SK-N-MC (cell line): ENCODE measurements around the gene MEX3C.

Source experiments
- EZH2 ChIP-seq: fragments of 200-600 bp; sonication (generic); IDR thresholded peaks from one replicate; pipeline ENCODE4 v1.6.1; 2017; ENCODE audit warnings: antibody characterized with exemption
- FOXP2 ChIP-seq: optimal IDR thresholded peaks from 2 replicates; pipeline ENCODE3; 2011; ENCODE audit warnings: mild to moderate bottlenecking, moderate library complexity; ENCODE audit not compliant: insufficient read depth; ENCODE audit errors: extremely low read length, control extremely low read depth
- POLR2AphosphoS5 ChIP-seq: IDR thresholded peaks from 2 replicates; pipeline ENCODE4 v1.6.1; 2012; ENCODE audit warnings: mild to moderate bottlenecking, low read depth, low read length, borderline replicate concordance

DNA sequence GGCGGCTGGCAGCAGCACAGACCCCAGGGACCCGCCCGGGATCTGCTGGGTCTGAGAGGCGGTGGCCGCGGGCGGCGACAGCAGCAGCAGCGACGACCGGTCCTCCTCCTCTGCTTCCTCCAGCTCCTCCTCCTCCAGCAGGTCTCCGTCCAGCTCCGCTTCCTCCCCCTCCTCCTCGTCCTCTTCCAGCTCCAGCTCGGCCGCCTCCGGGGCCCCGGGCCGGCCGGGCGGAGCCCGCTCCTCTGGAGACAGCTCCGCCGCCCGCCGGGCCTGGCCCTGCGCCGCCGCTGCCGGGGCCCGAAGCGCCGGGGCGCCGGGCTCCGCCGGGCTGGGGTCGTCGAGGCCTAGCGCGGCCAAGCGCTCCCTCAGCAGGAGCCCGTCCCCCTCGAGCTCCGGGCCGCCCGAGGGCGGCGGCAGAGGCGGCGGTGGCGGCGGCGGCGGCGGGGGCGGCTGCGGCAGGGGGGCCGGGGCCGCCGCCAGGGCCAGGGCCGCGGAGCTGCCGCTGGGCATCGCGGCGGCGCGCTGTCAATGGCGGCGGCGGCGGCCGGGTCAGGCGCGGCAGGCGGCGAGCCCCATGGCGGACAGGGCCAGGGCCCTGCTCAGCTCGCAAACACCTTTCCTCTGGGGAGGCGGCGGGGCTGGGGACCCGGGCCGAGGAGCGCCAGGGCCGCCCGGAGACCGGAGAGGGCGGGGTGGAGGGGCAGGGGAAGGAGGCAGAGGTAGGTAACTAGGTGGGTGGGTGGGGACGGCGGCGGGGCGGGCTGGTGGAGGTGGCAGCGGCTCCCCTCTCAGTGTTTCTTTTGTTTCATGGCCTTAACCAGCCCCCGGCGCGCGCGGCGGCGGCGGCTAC, 445 bp downstream of the MEX3C start:
- no peak for TF ChIP-seq POLR2AphosphoS5
- no peak for TF ChIP-seq EZH2
- TF ChIP-seq FOXP2: no peak
